Transverse colon (tissue), 4 donors: ENCODE data around the gene TPRG1L. TPM values are rescaled to one million over a fixed set of nuclear protein-coding genes. Genes with fewer than 3 reads are reported as not detected.

Source experiments
- total RNA-seq, 4 donors: library from RNA; depleted of rRNA; stranded (reverse); fragments of >200 nt; gene quantifications; one replicate each; pipeline ENCODE4 v1.1.0, GENCODE V29; 2016

The TPRG1L gene
- total RNA-seq, 4 donors from 2014 or later, result 24.5 to 86.8 (median 56.0) TPM

Other genes starting within 250 kb of the TPRG1L start
- gene ARHGEF16, start 170.3 kb upstream of the TPRG1L start, total RNA-seq, result 100 to 1,000 TPM; 104 to 240 (median 145) TPM
- gene MEGF6, start 13.5 kb upstream of the TPRG1L start, total RNA-seq, result 10 to 100 TPM in 2 of 4 donors, 1 to 10 TPM in 2; 4.1 to 27.1 (median 11.4) TPM
- gene WRAP73, start 25.1 kb downstream of the TPRG1L start, total RNA-seq, result 10 to 100 TPM; 19.7 to 30.4 (median 25.5) TPM
- under 1 TPM in 2 of 4 donors, not detected in 2; 0.20 to 0.32 TPM for gene TP73, start 27.5 kb downstream of the TPRG1L start, total RNA-seq
- gene CCDC27, start 127.4 kb downstream of the TPRG1L start, total RNA-seq, result not detected
- gene SMIM1, start 147.7 kb downstream of the TPRG1L start, total RNA-seq, result not detected
- 10 to 100 TPM; 30.6 to 50.5 (median 38.0) TPM for gene LRRC47, start 171.5 kb downstream of the TPRG1L start, total RNA-seq
- gene CEP104, start 232.2 kb downstream of the TPRG1L start, total RNA-seq, result 10 to 100 TPM; 34.4 to 57.7 (median 43.5) TPM
- gene DFFB, start 232.5 kb downstream of the TPRG1L start, total RNA-seq, result 10 to 100 TPM in 2 of 4 donors, 1 to 10 TPM in 1, not detected in 1; 7.4 to 18.3 (median 15.7) TPM